Epithelial cell of esophagus (primary cell): ENCODE measurements around the gene GDAP2.

ENCODE experiments used
- DNase-seq: peaks from one replicate; pipeline ENCODE4 v3.0.0; 2010; ENCODE audit warnings: low read depth
- H3K4me3 ChIP-seq: 2 replicates; pipeline ENCODE4 v1.5.1; 2011; ENCODE audit warnings: mild to moderate bottlenecking, low read length, control low read depth
- CTCF ChIP-seq: IDR thresholded peaks from 2 replicates; pipeline ENCODE4 v1.5.1; 2011; ENCODE audit warnings: low read depth, mild to moderate bottlenecking, low read length, control low read depth, inconsistent platforms; ENCODE audit not compliant: insufficient read depth; ENCODE audit errors: missing control alignments

Gene GDAP2

DNA sequence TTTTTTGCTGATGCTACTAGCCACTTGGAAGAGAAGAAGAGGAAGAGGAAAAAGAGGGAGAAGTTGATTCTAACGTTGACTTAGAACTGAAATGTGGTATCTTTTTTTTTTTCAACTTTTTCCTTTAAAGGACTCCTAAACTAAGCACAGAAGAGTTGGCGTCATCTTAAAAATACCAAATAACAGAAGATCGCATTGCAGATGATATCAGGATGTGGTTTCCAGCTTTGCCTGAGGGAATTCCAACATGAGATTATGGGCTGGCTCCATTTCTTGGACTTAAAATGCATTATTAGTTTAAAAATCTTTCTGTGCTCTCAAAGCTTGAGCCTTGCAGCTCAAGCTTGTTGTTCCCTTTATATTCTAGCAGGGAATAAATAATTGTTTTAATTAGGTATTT lies 29.9 kb upstream of the GDAP2 start:
- H3K4me3 ChIP-seq = no peak overlapping the region
- no peak for TF ChIP-seq CTCF
- DNase-seq = no peak

DNA sequence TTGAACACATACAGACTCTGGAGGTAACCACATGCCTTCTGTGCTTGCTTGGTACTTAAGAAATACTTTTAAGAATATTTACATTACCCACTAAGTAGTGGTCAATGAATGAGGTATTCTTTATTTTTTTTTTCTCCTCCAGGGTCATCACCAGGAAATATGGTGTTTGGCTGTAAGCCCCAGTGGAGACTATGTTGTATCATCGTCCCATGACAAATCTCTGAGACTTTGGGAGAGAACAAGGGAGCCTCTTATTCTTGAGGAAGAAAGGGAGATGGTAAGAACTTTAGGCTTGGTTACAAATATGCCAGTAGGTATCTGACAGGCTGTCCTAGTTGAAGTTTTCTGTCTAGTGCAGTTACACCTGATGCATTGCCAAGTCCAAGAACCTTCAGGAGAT lies 23.0 kb upstream of the GDAP2 start:
- no peak for TF ChIP-seq CTCF
- DNase-seq = no peak
- no peak overlapping the region for H3K4me3 ChIP-seq

DNA sequence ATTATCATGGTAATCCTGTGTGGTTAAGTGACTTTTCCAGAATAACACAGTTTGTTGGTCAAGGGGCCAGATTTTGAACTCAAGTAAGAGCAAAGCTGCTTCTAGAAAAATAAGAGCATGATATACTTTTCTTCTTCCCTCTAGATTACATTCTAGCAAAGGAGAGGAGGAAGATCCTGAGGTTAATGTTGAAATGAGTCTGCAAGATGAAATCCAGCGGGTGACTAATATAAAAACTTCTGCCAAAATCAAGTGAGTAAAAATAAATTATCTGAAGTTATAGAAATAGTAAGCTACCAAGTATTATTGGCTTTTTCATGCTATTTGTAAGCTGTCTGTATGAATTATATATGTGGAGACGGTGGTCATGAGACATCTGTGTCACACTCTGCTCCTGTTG lies 12.9 kb upstream of the GDAP2 start:
- no peak for DNase-seq
- H3K4me3 ChIP-seq = no peak overlapping the region
- no peak for TF ChIP-seq CTCF

DNA sequence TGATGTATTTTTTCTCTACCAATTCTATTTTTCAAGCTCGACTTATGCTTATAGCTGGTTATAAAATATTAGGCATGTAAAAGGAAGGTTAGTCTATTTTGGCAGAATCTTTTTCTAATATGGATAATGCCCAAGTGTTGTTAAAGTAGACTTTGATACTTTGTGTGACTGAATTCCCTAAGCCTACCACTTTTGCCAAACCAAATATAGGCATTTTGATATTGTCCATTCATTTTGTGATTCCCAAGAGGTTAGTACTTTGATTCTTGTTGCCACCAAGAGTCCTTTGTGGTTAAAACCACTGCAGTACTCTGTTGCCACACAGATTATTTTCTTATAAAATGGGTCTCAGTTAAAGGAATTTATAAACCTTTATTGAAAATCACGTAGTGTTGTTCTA lies 4.3 kb upstream of the GDAP2 start:
- TF ChIP-seq CTCF = no peak
- DNase-seq = no peak
- H3K4me3 ChIP-seq = no peak overlapping the region

- DNase-seq = peak; percentile 58
- H3K4me3 ChIP-seq = no peak overlapping the region
- TF ChIP-seq CTCF = no peak
These were observed 3.2 kb upstream of the GDAP2 start for GRCh38 chr1:117932576-117932975.

- no peak for TF ChIP-seq CTCF
- DNase-seq = no peak
- peak overlapping the region; percentile 98 for H3K4me3 ChIP-seq
These were observed 1.1 kb upstream of the GDAP2 start for GRCh38 chr1:117930484-117930883.

- TF ChIP-seq CTCF = no peak
- H3K4me3 ChIP-seq = peak overlapping the region; percentile 98
- no peak for DNase-seq
These were observed 689 bp upstream of the GDAP2 start for GRCh38 chr1:117930173-117930447.
